Measurements from ENCODE around the gene FAM168A. TPM values are rescaled to one million over a fixed set of nuclear protein-coding genes. Genes with fewer than 3 reads are reported as not detected.

The FAM168A gene, protein sequence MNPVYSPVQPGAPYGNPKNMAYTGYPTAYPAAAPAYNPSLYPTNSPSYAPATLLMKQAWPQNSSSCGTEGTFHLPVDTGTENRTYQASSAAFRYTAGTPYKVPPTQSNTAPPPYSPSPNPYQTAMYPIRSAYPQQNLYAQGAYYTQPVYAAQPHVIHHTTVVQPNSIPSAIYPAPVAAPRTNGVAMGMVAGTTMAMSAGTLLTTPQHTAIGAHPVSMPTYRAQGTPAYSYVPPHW
- total RNA-seq: 8.0 and 17.2 TPM in 2 replicates

GRCh38 chr11:73597956-73598718 lies at the start of gene FAM168A:
FAM168A (minus strand) TSS chr11:73598112; CDS start chr11:73468474, 129,638 bp downstream.

DNA sequence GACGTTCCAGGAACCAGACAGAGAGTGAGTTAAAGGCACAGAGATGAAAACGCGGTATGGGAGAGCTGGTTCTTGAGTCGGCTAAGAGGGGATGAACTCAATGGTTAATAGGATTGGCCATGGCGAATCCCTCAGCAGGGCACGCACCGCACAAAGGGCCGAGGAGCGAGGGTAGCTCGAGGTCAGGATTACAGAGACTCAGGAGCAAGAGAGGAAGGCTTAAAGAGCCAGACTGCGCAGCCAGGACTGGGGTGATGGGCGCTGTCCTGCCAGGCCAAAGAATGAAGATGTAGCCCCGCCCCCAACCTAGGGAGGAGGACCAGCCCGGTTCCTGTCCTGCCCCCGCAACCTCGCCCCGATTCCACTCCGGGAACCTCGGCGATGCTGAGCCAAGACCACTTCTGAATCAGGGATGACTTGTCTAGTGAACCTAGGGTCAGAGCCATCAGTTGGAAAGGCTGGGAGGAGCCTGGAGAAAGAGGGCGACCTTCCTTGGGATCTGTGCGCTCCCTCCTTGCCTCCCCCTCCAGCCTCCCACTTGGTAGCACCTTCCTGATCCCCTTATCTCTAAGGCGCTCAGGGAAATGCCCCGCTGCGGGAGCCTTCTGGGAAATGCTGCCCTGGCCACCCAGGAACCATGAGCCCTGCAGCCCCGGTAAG lies 48.2 kb upstream of the FAM168A start, which contains the start of gene PLEKHB1:
Gene PLEKHB1 (plus strand): TSS at position 610 of the 660 bp plus-strand sequence. CDS start 28 bp downstream, at position 638.

GRCh38 chr11:73376160-73376802 lies 221.6 kb downstream of the FAM168A start, which contains the start of gene RELT:
RELT (plus strand) TSS chr11:73376399; CDS start chr11:73389137, 12,738 bp downstream.

Other genes with a start within 250 kb of the FAM168A start
- gene RELT, start 221.7 kb downstream of the FAM168A start, total RNA-seq: 6.9 and 9.2 TPM in 2 replicates
- gene PLEKHB1, start 48.5 kb upstream of the FAM168A start, total RNA-seq: 0.36 and 0.85 TPM in 2 replicates
- 86.8 and 117 TPM in 2 replicates for gene RAB6A, start 163.0 kb upstream of the FAM168A start, total RNA-seq
- 31.7 and 31.9 TPM in 2 replicates for gene MRPL48, start 189.8 kb upstream of the FAM168A start, total RNA-seq

Measured in endothelial cell of coronary artery (primary cell).